GM18505 (cell line): ENCODE data around the gene UBE2M.
"Not testable (repeated sequence)": the region's sequence is repeated elsewhere in the genome, so short reads cannot be mapped to it uniquely, and the experiment has no call there.

Experiments
- ATAC-seq: cut with Tn5 transposase; IDR thresholded peaks from one replicate; pipeline ENCODE4 v1.9.1; 2021; ENCODE audit not compliant: unreplicated experiment
- POLR2A ChIP-seq: IDR thresholded peaks from 4 replicates; pipeline ENCODE4 v1.6.1; 2011; ENCODE audit warnings: borderline replicate concordance; ENCODE audit not compliant: insufficient read depth, insufficient read length; ENCODE audit errors: extremely low read depth

Gene UBE2M

GRCh38 chr19:58546019-58546530 is 12.3 kb downstream of the UBE2M start:
- no peak for TF ChIP-seq POLR2A
- ATAC-seq = no peak

- ATAC-seq = no peak
- TF ChIP-seq POLR2A = no peak
Measured at GRCh38 chr19:58545286-58546018, 13.0 kb downstream of the UBE2M start.

GRCh38 chr19:58544591-58545285 is 13.7 kb downstream of the UBE2M start:
- ATAC-seq = peak; percentile 50
- TF ChIP-seq POLR2A = no peak

- ATAC-seq = peak; percentile 82
- TF ChIP-seq POLR2A = peak; percentile 98
Measured at GRCh38 chr19:58543826-58544590, 14.4 kb downstream of the UBE2M start, which contains the start of gene TRIM28. TSS of gene TRIM28 (plus strand) at chr19:58544064. CDS start at chr19:58544758, 694 bp downstream.

GRCh38 chr19:58542641-58543372 is 15.6 kb downstream of the UBE2M start:
- not testable (repeated sequence) for ATAC-seq

- ATAC-seq = not testable (repeated sequence)
Measured at GRCh38 chr19:58539169-58539559, 19.2 kb downstream of the UBE2M start.

GRCh38 chr19:58538257-58539168 is 19.9 kb downstream of the UBE2M start:
- no peak for ATAC-seq

GRCh38 chr19:58536852-58537798 is 21.3 kb downstream of the UBE2M start:
- TF ChIP-seq POLR2A = no peak
- no peak for ATAC-seq

More at GRCh38 chr19:58538257-58539168, 19.9 kb downstream of the UBE2M start:
- no peak for TF ChIP-seq POLR2A

- no peak for ATAC-seq
- no peak for TF ChIP-seq POLR2A
Measured at GRCh38 chr19:58535857-58536256, 22.6 kb downstream of the UBE2M start.

GRCh38 chr19:58531034-58531840 is 27.2 kb downstream of the UBE2M start:
- ATAC-seq = no peak

More at GRCh38 chr19:58531034-58531840, 27.2 kb downstream of the UBE2M start:
- TF ChIP-seq POLR2A = no peak
